Fibroblast of lung (primary cell): ENCODE data around the gene SDK2. TPM values are rescaled to one million over a fixed set of nuclear protein-coding genes. Genes with fewer than 3 reads are reported as not detected.
A peak's percentile ranks its signal among the peaks of the same experiment; 100 is the strongest.

Experiments
- DNase-seq, 2 donors: peaks; one replicate each; pipeline versions ENCODE4 v3.0.0 to v3.0.0-alpha.2; 2010; ENCODE audit warnings: low read depth in 2 of 2
- H2AFZ ChIP-seq: 2 replicates; pipeline ENCODE4 v1.5.1; 2012; ENCODE audit warnings: low read length, control low read depth, inconsistent platforms
- H3K27ac ChIP-seq: 2 replicates; pipeline ENCODE4 v1.5.1; 2011; ENCODE audit warnings: low read length, control low read depth; ENCODE audit not compliant: insufficient read depth
- H3K27me3 ChIP-seq: 2 replicates; pipeline ENCODE4 v1.5.1; 2011; ENCODE audit warnings: mild to moderate bottlenecking, low read length; ENCODE audit not compliant: control insufficient read depth, insufficient read depth
- H3K36me3 ChIP-seq: 2 replicates; pipeline ENCODE4 v1.5.1; 2011; ENCODE audit warnings: low read length; ENCODE audit not compliant: control insufficient read depth, insufficient read depth
- H3K4me1 ChIP-seq: 2 replicates; pipeline ENCODE4 v1.5.1; 2011; ENCODE audit warnings: low read length; ENCODE audit not compliant: control insufficient read depth, insufficient read depth; ENCODE audit errors: extremely low read depth
- H3K4me2 ChIP-seq: 2 replicates; pipeline ENCODE4 v1.5.1; 2011; ENCODE audit warnings: low read length, control low read depth; ENCODE audit not compliant: insufficient read depth; ENCODE audit errors: extremely low read depth
- H3K4me3 ChIP-seq, 4 experiments: fragments of 200-600 bp in 1 of 4; sonication (generic) in 1 of 4; replicated peaks in 1 of 4; 2 replicates each; pipeline ENCODE4 v1.5.1; 2011 to 2016; ENCODE audit warnings: low read length in 4 of 4, low read depth in 3 of 4, mild to moderate bottlenecking in 3 of 4, control low read depth in 2 of 4, inconsistent platforms in 1 of 4, mixed read lengths in 1 of 4; ENCODE audit not compliant: insufficient read depth in 1 of 4; ENCODE audit errors: control extremely low read depth in 1 of 4
- H3K79me2 ChIP-seq: 2 replicates; pipeline ENCODE4 v1.5.1; 2012; ENCODE audit warnings: mild to moderate bottlenecking, low read length, inconsistent platforms; ENCODE audit not compliant: control insufficient read depth, insufficient read depth
- H3K9ac ChIP-seq: 2 replicates; pipeline ENCODE4 v1.5.1; 2011; ENCODE audit warnings: mild to moderate bottlenecking, low read length, control low read depth; ENCODE audit not compliant: insufficient read depth
- H3K9me3 ChIP-seq: 2 replicates; pipeline ENCODE4 v1.5.1; 2012; ENCODE audit warnings: low read depth, low read length; ENCODE audit not compliant: control insufficient read depth, insufficient read depth
- H4K20me1 ChIP-seq: 2 replicates; pipeline ENCODE4 v1.5.1; 2011; ENCODE audit warnings: low read length; ENCODE audit not compliant: control insufficient read depth, insufficient read depth; ENCODE audit errors: extremely low read depth
- CTCF ChIP-seq, 2 donors: IDR thresholded peaks in 1 of 2; conservative IDR thresholded peaks in 1 of 2; 1 replicate in 1 of 2; 2 replicates in 1 of 2; pipeline ENCODE4 v1.5.1; 2011 to 2012; ENCODE audit warnings: low read length in 2 of 2, control low read depth in 1 of 2, inconsistent platforms in 1 of 2, low read depth in 1 of 2, mild to moderate bottlenecking in 1 of 2
- EZH2 ChIP-seq: IDR thresholded peaks from 2 replicates; pipeline ENCODE4 v1.5.1; 2012; ENCODE audit warnings: low read length, control low read depth, mild to moderate bottlenecking; ENCODE audit errors: missing control alignments
- polyA plus RNA-seq, 2 donors: library from polyadenylated mRNA; depleted of rRNA in 1 of 2; stranded (reverse) in 1 of 2; unstranded in 1 of 2; fragments of >200 nt; gene quantifications; 2 replicates each; pipeline ENCODE4 v1.2.1, GENCODE V29; 2011 to 2012; ENCODE audit warnings: missing spikeins in 1 of 2
- total RNA-seq: library from RNA; depleted of rRNA; stranded (reverse); fragments of >200 nt; gene quantifications from 2 replicates; pipeline ENCODE4 v1.2.1, GENCODE V29; 2014

Gene SDK2
- total and polyA plus RNA-seq, 2 donors (not counting 1 experiment from before 2014, with no cell fraction given): under 0.01 to 0.01 TPM

- TF ChIP-seq CTCF (conservative IDR thresholded peaks at IDR 0.05 in 1 of 2, IDR thresholded peaks at IDR 0.05 in 1 of 2; ENCODE audit: low read depth in 1 of 2, low read length in 2 of 2) (peak in 1 of 2 donors; percentile 4), EZH2 (no peak)
- Histone ChIP-seq H3K9me3 (no peaks in the 10 kb centered on the region), H3K79me2 (no peaks in the 10 kb centered on the region), H3K9ac (no peak overlapping the region), H2AFZ (peak overlapping the region; percentile 37), H4K20me1 (no peaks in the 10 kb centered on the region), H3K36me3 (no peaks in the 10 kb centered on the region), H3K4me3 (peak overlapping the region in 1 of 4 experiments; percentile 34), H3K4me1 (peaks cover 35% of the 10 kb centered on the region), H3K4me2 (peak overlapping the region; percentile 38), H3K27ac (peak overlapping the region; percentile 34), H3K27me3 (no peaks in the 10 kb centered on the region)
- peak in 1 of 2 donors; percentile 74 for DNase-seq
Measured at GRCh38 chr17:73342541-73343167, 301.6 kb downstream of the SDK2 start.

- H3K9ac ChIP-seq: no peak overlapping the region
- TF ChIP-seq EZH2: no peak
- peaks cover 37% of the 10 kb centered on the region for H3K4me1 ChIP-seq
- peak; percentile 81 to 94 for DNase-seq
- H3K4me3 ChIP-seq: no peak overlapping the region
- H3K9me3 ChIP-seq: no peaks in the 10 kb centered on the region
- H3K4me2 ChIP-seq: no peak overlapping the region
- no peaks in the 10 kb centered on the region for H4K20me1 ChIP-seq
- H2AFZ ChIP-seq: no peak overlapping the region
- H3K79me2 ChIP-seq: no peaks in the 10 kb centered on the region
- peak overlapping the region; percentile 34 for H3K27ac ChIP-seq
- H3K27me3 ChIP-seq: no peaks in the 10 kb centered on the region
- no peaks in the 10 kb centered on the region for H3K36me3 ChIP-seq
Measured at GRCh38 chr17:73342050-73342522, 302.2 kb downstream of the SDK2 start.

GRCh38 chr17:73341350-73342049, 302.7 kb downstream of the SDK2 start:
- Histone ChIP-seq H3K4me2 (no peak overlapping the region), H3K27me3 (no peaks in the 10 kb centered on the region), H3K4me3 (no peak overlapping the region), H4K20me1 (no peaks in the 10 kb centered on the region), H3K9me3 (no peaks in the 10 kb centered on the region), H3K4me1 (peaks cover 37% of the 10 kb centered on the region), H2AFZ (no peak overlapping the region), H3K27ac (no peak overlapping the region), H3K36me3 (no peaks in the 10 kb centered on the region), H3K79me2 (no peaks in the 10 kb centered on the region), H3K9ac (no peak overlapping the region)
- no peak for DNase-seq
- TF ChIP-seq EZH2 (no peak), CTCF (conservative IDR thresholded peaks at IDR 0.05 in 1 of 2, IDR thresholded peaks at IDR 0.05 in 1 of 2; ENCODE audit: low read depth in 1 of 2, low read length in 2 of 2) (no peak)
